Embryonic facial prominence (tissue), 1 donor: ENCODE measurements around the gene MTFMT.

Experiments used
- DNase-seq: peaks from one replicate; pipeline ENCODE4 v3.0.0-alpha.2; 2016; ENCODE audit errors: extremely low spot score

MTFMT gene

DNA sequence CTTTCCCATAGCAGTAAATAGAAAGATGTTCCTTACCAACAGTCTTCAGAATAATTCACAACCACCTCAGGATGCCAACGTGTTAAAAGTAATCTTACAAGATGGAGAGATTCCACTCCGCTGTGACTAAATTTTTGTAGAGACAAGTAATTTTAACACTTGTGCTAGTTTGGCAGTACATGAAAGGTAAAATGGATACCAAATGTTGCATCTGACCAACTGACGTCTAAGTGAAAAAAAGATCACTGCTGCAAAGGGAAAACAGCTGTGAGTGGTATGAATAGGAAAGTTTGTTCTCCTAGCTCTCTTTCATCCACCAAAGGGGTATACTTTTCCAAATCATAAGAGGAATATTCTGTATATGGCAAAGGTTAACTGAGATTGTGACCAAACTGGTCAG is 42.3 kb downstream of the MTFMT start:
- no peak for DNase-seq

GRCh38 chr15:64985366-64986033 is 43.9 kb downstream of the MTFMT start:
- DNase-seq = no peak

DNA sequence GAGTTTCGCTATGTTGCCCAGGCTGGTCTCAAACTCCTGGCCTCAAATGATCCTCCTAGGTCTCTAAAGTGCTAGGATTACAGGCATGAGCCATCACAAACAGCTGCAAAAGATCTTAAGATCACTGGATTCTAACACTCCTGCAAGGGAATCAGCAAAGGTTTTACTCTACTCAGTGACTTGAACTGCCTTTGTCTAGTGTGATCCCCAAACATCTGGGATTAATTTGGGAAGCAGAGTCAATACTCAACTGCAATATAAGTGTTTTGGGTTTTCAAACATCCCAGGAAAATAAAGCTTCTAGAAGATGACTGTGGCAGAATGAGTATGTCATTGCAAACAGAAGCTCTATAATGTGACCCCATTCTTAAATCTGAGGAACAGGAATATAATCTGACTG is 47.0 kb downstream of the MTFMT start:
- DNase-seq = no peak

DNA sequence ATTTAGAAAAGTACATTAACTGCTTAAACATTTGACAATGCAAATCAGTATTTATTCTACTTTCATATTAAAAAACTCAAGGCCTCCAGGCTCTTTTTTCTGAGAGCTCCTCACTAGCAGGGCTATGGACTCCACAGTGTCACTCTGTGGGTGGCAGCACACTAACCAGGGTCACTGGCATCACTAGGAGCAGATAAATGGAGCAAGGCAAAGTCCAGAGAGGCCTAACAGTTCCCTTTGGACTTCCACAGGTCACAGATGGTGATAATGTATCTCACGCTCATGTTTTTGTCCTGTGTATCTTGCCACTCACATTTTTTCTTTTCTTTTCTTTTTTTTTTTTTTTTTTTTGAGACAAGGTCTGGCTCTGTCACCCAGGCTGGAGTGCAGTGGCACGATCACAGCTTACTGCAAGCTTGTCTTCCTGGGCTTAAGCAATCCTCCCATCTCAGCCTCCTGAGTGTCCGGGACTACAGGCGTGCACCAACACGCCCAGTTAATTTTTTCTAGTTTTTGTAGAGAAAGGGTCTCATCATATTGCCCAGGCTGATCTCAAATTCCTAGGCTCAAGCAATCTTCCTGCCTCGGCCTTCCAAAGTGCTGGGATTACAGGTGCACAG is 47.5 kb downstream of the MTFMT start:
- DNase-seq = no peak

- no peak for DNase-seq
Measured at GRCh38 chr15:64979252-64979710, 50.2 kb downstream of the MTFMT start.

- DNase-seq = no peak
Measured at GRCh38 chr15:64975390-64975789, 54.0 kb downstream of the MTFMT start.

DNA sequence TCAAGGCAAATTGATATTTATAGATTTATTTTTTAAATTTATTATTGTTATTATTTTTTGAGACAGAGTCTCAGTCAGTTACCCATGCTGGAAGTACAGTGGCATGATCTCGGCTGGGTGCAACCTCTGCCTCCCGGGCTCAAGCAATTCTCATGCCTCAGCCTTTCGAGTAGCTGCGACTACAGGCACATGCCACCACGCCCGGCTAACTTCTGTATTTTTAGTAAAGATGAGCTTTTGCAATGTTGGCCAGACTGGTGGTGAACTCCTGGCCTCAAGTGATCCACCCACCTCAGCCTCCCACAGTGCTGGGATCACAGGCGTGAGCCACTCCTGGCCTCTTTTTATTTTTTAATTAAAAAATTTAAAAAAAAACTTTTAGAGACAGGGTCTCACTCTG is 58.7 kb downstream of the MTFMT start:
- DNase-seq = no peak

- DNase-seq = no peak
Measured at GRCh38 chr15:64969401-64969800, 60.0 kb downstream of the MTFMT start.

DNA sequence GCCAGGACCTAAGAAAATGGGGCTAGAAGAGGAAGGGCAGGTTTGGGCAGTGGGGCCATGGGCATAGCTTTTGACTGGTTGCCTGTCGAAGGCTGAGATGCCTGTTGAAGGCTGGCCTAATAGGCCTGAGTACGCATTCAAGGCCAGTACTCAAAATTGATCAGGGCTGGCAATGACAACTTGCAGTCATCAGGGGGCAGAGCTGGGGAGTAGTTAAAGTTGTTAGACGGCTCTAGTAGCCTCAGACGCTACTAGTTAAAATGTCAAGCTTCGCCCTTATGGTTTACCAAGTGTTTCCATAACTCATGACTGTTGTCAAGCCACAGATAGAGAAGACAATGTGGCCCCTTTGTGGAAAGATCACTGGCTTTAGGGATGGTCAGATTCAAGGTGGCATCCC is 68.4 kb downstream of the MTFMT start:
- DNase-seq = no peak

- no peak for DNase-seq
Measured at GRCh38 chr15:64960153-64960552, 69.3 kb downstream of the MTFMT start.

DNA sequence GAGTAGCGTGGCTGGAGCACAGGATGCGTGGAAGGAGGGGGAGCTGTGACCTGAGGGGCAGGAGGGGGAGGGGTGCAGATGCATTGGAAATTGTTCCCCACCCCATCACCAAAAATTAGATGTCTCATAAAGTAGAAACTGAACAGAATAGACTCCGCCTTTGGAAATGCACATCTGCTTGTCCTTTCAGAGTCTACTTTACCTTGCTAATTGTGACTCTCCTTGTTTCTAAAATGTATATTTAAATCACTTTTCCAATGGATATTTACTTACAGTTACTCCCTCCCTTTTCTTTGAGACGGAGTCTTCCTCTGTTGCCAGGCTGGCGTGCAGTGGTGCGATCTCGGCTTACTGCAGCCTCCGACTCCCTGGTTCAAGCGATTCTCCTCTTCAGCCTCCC is 70.3 kb downstream of the MTFMT start:
- DNase-seq = no peak

DNA sequence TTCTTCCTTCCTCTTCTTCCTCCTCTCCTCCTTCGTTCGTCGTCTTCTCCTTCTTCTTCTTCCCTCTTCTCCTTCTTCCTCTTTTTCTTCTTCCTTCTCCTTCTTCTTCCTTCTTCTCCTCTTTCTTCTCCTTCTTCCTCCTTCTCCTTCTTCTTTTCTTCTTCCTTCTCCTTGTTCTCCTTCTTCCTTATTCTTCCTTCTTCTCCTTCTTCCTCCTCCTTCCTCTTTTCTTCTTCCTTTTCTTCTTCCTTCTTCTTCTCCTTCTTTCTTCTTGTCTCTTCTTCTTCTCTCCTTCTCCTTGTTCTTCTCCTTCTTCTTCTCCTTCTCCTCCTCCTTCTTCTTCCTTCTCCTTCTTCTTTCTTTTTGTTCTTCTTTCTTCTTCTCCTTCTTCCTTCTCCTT is 75.0 kb downstream of the MTFMT start:
- no peak for DNase-seq

DNA sequence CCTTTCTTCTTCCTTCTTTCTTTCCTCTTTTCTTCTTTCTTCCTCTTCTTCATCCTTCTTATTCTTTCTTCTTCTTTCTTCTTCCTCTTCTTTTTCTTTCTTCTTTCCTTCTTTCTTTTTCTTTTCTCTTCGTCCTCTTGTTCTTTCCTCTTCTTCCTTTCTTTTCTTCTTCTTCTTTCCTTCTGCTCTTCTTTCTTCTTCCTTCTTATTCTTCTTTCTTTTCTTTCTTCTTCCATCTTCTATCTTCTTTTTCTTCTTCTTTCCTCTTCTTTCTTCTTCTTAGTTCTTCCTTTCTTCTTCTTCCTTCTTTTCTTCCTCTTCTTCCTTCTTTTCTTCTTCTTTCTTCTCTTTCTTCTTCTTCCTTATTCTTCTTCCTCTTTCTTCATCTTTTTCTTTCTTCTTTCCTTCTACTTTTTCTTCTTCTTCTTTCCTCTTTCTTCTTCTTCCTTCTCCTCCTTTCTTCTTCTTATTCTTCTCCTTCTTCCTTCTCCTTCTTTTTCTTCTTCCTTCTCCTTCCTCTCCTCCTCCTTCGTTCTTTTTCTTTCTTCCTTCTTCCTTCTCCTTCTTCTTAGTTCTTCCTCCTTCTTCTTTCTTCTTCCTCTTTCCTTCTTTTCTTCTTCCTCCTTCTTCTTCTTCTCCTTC is 77.5 kb downstream of the MTFMT start:
- no peak for DNase-seq
